HL-60 (cell line): ENCODE data around the gene TRMT112.
A peak's percentile ranks its signal among the peaks of the same experiment; 100 is the strongest.

Source experiments
- DNase-seq, 2 experiments: peaks; one replicate each; pipeline ENCODE4 v3.0.0-alpha.2; 2010 to 2020; ENCODE audit warnings: low read depth in 1 of 2, low spot score in 1 of 2
- H3K27ac ChIP-seq: fragments of 250-450 bp; sonication (Bioruptor Pico); replicated peaks from 2 replicates; pipeline ENCODE4 v1.5.1; 2020; ENCODE audit warnings: mild to moderate bottlenecking, moderate library complexity
- H3K27me3 ChIP-seq: fragments of 250-450 bp; sonication (Bioruptor Pico); 2 replicates; pipeline ENCODE4 v1.5.1; 2021; ENCODE audit warnings: mild to moderate bottlenecking, moderate library complexity; ENCODE audit not compliant: insufficient read depth, poor library complexity, severe bottlenecking
- H3K4me3 ChIP-seq: replicated peaks from 2 replicates; pipeline ENCODE4 v1.5.1; 2011; ENCODE audit warnings: mild to moderate bottlenecking, control low read depth, low read length; ENCODE audit not compliant: insufficient read depth
- CTCF ChIP-seq: IDR thresholded peaks from one replicate; pipeline ENCODE4 v1.5.1; 2011; ENCODE audit warnings: low read length, control low read depth, inconsistent platforms; ENCODE audit not compliant: insufficient read depth
- GABPA ChIP-seq: IDR thresholded peaks from 2 replicates; pipeline ENCODE4 v1.6.1; 2012; ENCODE audit warnings: low read depth
- POLR2AphosphoS5 ChIP-seq: IDR thresholded peaks from 2 replicates; pipeline ENCODE4 v1.6.1; 2012; ENCODE audit warnings: low read depth
- REST ChIP-seq: IDR thresholded peaks from 2 replicates; pipeline ENCODE4 v1.6.1; 2012; ENCODE audit warnings: low read depth; ENCODE audit not compliant: insufficient replicate concordance
- SPI1 ChIP-seq: IDR thresholded peaks from 2 replicates; pipeline ENCODE4 v1.6.1; 2012; ENCODE audit warnings: low read depth, mild to moderate bottlenecking, borderline replicate concordance

The TRMT112 gene

GRCh38 chr11:64306876-64307622 is 10.3 kb downstream of the TRMT112 start:
- peak in 1 of 2 experiments; percentile 36 for DNase-seq
- peak overlapping the region; percentile 94 for H3K27ac ChIP-seq
- peak overlapping the region; percentile 53 for H3K4me3 ChIP-seq
- TF ChIP-seq REST = no peak
- no peak for TF ChIP-seq SPI1
- no peak for TF ChIP-seq CTCF
- TF ChIP-seq GABPA = no peak
- no peak; the same call in 1 of the 2 replicates for TF ChIP-seq POLR2AphosphoS5
- H3K27me3 ChIP-seq = no peaks in the 10 kb centered on the region

GRCh38 chr11:64306563-64306875 is 10.8 kb downstream of the TRMT112 start:
- DNase-seq = no peak
- Histone ChIP-seq H3K4me3 (peak overlapping the region; percentile 53), H3K27ac (peak overlapping the region; percentile 94), H3K27me3 (no peaks in the 10 kb centered on the region)
- TF ChIP-seq REST = no peak
- peak; percentile 12; the same call in 1 of the 2 replicates for TF ChIP-seq POLR2AphosphoS5
- TF ChIP-seq GABPA = no peak

- H3K27ac ChIP-seq = peak overlapping the region; percentile 94
- TF ChIP-seq CTCF = no peak
- peak; percentile 54 for TF ChIP-seq POLR2AphosphoS5
- no peaks in the 10 kb centered on the region for H3K27me3 ChIP-seq
- peak overlapping the region; percentile 53 for H3K4me3 ChIP-seq
- peak; percentile 85 to 92 for DNase-seq
Measured at GRCh38 chr11:64305691-64306562, 11.4 kb downstream of the TRMT112 start.

- peak within 1 kb of the TSS; percentile 53 for H3K4me3 ChIP-seq
- peak; percentile 99 for DNase-seq
- peaks cover 7% of the 10 kb centered on the region for H3K27me3 ChIP-seq
- TF ChIP-seq GABPA (no peak), REST (no peak), SPI1 (no peak), POLR2AphosphoS5 (no peak), CTCF (no peak)
- peak within 1 kb of the TSS; percentile 98 for H3K27ac ChIP-seq
Measured at GRCh38 chr11:64305075-64305690, 12.2 kb downstream of the TRMT112 start, which contains the start of gene ESRRA. TSS of gene ESRRA (plus strand) at chr11:64305524. CDS start at chr11:64307180, 1,656 bp downstream.
